ENCODE measurements around the gene CDKN2AIPNL. TPM values are rescaled to one million over a fixed set of nuclear protein-coding genes. Genes with fewer than 3 reads are reported as not detected.

CDKN2AIPNL gene
- total and polyA plus RNA-seq, 2 of the 13 experiments (the other 11 are each of a cell fraction or from before 2014, with no cell fraction given): 17.4 to 46.5 TPM

DNA sequence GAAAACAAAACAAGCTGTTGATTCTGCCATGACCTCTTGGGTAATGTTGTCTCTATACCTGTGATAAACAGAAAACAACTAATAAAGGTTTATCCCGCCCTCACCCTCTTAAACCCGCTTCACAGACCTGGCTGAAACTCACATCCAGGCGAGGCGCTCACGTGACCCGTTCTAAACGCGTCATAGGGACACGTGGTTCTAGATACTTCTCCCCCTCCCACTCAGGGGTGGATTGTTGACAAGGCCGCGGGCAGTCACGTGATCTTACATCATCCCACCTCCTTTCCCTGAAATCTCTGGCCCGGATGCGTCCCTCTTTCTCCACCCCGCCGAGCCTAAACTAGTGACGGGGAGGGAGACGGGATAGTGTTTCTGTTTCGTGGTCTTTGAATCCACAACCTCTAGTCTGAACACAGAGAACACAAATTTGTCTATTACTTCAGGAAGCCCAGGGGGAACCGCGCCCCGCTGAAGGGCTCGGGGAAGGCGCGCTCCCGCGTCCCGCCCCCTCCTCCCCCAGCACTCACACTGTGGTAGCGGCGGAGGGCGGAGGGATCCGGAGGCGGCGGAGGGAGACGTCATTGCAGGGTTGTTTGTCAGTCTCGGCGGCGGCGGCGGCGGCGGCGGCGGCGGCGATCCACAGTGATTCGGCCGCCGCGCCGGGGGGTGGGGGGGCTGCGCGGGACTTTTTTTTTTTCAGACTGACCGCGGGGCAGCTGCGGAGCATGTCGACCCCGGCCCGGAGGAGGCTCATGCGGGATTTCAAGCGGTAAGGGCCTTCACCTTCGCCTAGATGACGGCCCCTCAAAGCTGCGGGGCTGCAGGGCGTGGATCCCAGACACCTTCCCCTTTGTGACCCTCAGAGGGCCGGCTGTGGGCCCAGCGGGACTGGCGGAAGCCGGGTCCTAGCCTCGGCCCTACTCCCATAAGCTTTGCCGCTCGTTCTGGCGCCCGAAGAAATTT is 40.5 kb downstream of the CDKN2AIPNL start, which contains the start of gene UBE2B (continued):
- TF ChIP-seq, protein P1, sequence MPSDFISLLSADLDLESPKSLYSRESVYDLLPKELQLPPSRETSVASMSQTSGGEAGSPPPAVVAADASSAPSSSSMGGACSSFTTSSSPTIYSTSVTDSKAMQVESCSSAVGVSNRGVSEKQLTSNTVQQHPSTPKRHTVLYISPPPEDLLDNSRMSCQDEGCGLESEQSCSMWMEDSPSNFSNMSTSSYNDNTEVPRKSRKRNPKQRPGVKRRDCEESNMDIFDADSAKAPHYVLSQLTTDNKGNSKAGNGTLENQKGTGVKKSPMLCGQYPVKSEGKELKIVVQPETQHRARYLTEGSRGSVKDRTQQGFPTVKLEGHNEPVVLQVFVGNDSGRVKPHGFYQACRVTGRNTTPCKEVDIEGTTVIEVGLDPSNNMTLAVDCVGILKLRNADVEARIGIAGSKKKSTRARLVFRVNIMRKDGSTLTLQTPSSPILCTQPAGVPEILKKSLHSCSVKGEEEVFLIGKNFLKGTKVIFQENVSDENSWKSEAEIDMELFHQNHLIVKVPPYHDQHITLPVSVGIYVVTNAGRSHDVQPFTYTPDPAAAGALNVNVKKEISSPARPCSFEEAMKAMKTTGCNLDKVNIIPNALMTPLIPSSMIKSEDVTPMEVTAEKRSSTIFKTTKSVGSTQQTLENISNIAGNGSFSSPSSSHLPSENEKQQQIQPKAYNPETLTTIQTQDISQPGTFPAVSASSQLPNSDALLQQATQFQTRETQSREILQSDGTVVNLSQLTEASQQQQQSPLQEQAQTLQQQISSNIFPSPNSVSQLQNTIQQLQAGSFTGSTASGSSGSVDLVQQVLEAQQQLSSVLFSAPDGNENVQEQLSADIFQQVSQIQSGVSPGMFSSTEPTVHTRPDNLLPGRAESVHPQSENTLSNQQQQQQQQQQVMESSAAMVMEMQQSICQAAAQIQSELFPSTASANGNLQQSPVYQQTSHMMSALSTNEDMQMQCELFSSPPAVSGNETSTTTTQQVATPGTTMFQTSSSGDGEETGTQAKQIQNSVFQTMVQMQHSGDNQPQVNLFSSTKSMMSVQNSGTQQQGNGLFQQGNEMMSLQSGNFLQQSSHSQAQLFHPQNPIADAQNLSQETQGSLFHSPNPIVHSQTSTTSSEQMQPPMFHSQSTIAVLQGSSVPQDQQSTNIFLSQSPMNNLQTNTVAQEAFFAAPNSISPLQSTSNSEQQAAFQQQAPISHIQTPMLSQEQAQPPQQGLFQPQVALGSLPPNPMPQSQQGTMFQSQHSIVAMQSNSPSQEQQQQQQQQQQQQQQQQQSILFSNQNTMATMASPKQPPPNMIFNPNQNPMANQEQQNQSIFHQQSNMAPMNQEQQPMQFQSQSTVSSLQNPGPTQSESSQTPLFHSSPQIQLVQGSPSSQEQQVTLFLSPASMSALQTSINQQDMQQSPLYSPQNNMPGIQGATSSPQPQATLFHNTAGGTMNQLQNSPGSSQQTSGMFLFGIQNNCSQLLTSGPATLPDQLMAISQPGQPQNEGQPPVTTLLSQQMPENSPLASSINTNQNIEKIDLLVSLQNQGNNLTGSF (CRISPR knock-in tag; IDR thresholded peaks at IDR 0.05): peak; percentile 71; the same call in 1 of the 2 replicates
- TF ChIP-seq, protein P2, sequence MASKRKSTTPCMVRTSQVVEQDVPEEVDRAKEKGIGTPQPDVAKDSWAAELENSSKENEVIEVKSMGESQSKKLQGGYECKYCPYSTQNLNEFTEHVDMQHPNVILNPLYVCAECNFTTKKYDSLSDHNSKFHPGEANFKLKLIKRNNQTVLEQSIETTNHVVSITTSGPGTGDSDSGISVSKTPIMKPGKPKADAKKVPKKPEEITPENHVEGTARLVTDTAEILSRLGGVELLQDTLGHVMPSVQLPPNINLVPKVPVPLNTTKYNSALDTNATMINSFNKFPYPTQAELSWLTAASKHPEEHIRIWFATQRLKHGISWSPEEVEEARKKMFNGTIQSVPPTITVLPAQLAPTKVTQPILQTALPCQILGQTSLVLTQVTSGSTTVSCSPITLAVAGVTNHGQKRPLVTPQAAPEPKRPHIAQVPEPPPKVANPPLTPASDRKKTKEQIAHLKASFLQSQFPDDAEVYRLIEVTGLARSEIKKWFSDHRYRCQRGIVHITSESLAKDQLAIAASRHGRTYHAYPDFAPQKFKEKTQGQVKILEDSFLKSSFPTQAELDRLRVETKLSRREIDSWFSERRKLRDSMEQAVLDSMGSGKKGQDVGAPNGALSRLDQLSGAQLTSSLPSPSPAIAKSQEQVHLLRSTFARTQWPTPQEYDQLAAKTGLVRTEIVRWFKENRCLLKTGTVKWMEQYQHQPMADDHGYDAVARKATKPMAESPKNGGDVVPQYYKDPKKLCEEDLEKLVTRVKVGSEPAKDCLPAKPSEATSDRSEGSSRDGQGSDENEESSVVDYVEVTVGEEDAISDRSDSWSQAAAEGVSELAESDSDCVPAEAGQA (IDR thresholded peaks at IDR 0.05; ENCODE audit: low read depth): no peak
- TF ChIP-seq, protein P2 (CRISPR knock-in tag; IDR thresholded peaks at IDR 0.05; ENCODE audit: borderline replicate concordance): 0 out of 2 replicates have a peak, but pooled peaks have one; percentile 71
- TF ChIP-seq, protein P3, sequence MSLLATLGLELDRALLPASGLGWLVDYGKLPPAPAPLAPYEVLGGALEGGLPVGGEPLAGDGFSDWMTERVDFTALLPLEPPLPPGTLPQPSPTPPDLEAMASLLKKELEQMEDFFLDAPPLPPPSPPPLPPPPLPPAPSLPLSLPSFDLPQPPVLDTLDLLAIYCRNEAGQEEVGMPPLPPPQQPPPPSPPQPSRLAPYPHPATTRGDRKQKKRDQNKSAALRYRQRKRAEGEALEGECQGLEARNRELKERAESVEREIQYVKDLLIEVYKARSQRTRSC (CRISPR knock-in tag; IDR thresholded peaks at IDR 0.05; ENCODE audit: low read depth): peak; percentile 36; the same call in 1 of the 2 replicates
- TF ChIP-seq ZNF572 (CRISPR knock-in tag; IDR thresholded peaks at IDR 0.05): no peak
- TF ChIP-seq NCOR1 (IDR thresholded peaks at IDR 0.05; ENCODE audit: borderline replicate concordance, low read length): peak; percentile 74; the same call in 1 of the 2 replicates
- no peak for TF ChIP-seq THYN1 (CRISPR knock-in tag; IDR thresholded peaks at IDR 0.05; ENCODE audit: borderline replicate concordance, low read depth)
- no peak for TF ChIP-seq NR2F6 (IDR thresholded peaks at IDR 0.05)
- TF ChIP-seq NR2F6 (CRISPR knock-in tag; IDR thresholded peaks at IDR 0.05): peak; percentile 17; the same call in 1 of the 2 replicates
- TF ChIP-seq MBNL3 (CRISPR knock-in tag; conservative IDR thresholded peaks at IDR 0.05): no peak; the same call in 1 of the 2 replicates
- 0 out of 2 replicates have a peak, but pooled peaks have one; percentile 23 for TF ChIP-seq ZSCAN21 (CRISPR knock-in tag; IDR thresholded peaks at IDR 0.05; ENCODE audit: borderline replicate concordance)
- TF ChIP-seq, protein P4, sequence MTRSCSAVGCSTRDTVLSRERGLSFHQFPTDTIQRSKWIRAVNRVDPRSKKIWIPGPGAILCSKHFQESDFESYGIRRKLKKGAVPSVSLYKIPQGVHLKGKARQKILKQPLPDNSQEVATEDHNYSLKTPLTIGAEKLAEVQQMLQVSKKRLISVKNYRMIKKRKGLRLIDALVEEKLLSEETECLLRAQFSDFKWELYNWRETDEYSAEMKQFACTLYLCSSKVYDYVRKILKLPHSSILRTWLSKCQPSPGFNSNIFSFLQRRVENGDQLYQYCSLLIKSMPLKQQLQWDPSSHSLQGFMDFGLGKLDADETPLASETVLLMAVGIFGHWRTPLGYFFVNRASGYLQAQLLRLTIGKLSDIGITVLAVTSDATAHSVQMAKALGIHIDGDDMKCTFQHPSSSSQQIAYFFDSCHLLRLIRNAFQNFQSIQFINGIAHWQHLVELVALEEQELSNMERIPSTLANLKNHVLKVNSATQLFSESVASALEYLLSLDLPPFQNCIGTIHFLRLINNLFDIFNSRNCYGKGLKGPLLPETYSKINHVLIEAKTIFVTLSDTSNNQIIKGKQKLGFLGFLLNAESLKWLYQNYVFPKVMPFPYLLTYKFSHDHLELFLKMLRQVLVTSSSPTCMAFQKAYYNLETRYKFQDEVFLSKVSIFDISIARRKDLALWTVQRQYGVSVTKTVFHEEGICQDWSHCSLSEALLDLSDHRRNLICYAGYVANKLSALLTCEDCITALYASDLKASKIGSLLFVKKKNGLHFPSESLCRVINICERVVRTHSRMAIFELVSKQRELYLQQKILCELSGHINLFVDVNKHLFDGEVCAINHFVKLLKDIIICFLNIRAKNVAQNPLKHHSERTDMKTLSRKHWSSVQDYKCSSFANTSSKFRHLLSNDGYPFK (CRISPR knock-in tag; IDR thresholded peaks at IDR 0.05; ENCODE audit: borderline replicate concordance): peak; percentile 58; the same call in 1 of the 2 replicates

Data from HepG2 (cell line).